Skeletal muscle cell (primary cell): ENCODE results near the gene NDE1.
"Not testable (repeated sequence)": the region's sequence is repeated elsewhere in the genome, so short reads cannot be mapped to it uniquely, and the experiment has no call there.

ENCODE experiments used
- DNase-seq: peaks from one replicate; pipeline ENCODE4 v3.0.0-alpha.2; 2010; ENCODE audit warnings: low read depth
- H3K4me3 ChIP-seq: 2 replicates; pipeline ENCODE4 v1.5.1; 2011; ENCODE audit warnings: low read depth, mild to moderate bottlenecking, control low read depth, low read length, moderate library complexity

The NDE1 gene, protein sequence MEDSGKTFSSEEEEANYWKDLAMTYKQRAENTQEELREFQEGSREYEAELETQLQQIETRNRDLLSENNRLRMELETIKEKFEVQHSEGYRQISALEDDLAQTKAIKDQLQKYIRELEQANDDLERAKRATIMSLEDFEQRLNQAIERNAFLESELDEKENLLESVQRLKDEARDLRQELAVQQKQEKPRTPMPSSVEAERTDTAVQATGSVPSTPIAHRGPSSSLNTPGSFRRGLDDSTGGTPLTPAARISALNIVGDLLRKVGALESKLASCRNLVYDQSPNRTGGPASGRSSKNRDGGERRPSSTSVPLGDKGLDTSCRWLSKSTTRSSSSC

GRCh38 chr16:15650019-15650697, at the start of gene NDE1:
TSS of gene NDE1 (plus strand) at chr16:15650245. CDS start at chr16:15664779, 14,534 bp downstream.
- peak within 1 kb of the TSS; percentile 79 for H3K4me3 ChIP-seq
- DNase-seq: peak; percentile 55

DNA sequence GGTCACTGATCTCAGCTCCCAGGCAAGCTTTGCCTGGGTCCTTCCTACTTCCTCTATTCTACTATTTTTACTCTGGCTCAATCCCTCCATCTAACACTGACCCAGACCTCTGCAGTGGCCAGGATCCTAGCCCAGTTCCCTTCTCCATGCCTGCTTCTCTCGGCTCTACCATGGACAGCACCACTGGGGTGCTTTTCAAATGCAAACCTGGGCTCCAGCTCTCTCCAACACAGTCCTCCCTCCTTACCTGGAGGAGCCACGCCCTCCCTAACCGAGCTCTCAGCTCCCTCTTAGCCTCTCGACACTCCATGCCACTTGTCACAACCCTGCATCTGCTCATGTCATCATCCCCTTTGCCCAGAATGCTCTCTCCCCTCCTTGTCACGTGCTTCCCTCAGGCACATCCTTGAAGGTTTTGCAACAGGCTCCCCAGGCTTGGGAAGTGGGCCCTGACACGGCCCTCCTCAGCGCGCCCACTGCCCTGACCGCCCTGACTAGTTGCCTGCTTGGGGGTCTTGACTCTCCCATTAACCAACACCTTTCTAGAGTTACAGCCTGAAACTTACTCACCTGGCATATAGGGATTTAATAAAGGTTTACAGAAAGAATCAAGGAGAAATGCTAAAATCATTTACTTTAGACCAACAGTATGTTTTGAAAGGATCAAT, 48.7 kb upstream of the NDE1 start:
- no peak overlapping the region for H3K4me3 ChIP-seq
- DNase-seq: no peak

GRCh38 chr16:15602285-15603044, 47.6 kb upstream of the NDE1 start:
- DNase-seq: no peak
- no peak overlapping the region for H3K4me3 ChIP-seq

- DNase-seq: no peak
- H3K4me3 ChIP-seq: no peak overlapping the region
Measured at GRCh38 chr16:15604460-15605440, 45.3 kb upstream of the NDE1 start.

- no peak overlapping the region for H3K4me3 ChIP-seq
- no peak for DNase-seq
Measured at GRCh38 chr16:15605839-15606517, 44.1 kb upstream of the NDE1 start.

- no peak overlapping the region for H3K4me3 ChIP-seq
- no peak for DNase-seq
Measured at GRCh38 chr16:15606518-15607220, 43.4 kb upstream of the NDE1 start.

- not testable (repeated sequence) for DNase-seq, H3K4me3 ChIP-seq
Measured at GRCh38 chr16:15607221-15607699, 42.8 kb upstream of the NDE1 start.

GRCh38 chr16:15607700-15608396, 42.2 kb upstream of the NDE1 start:
- DNase-seq: peak; percentile 17

DNA sequence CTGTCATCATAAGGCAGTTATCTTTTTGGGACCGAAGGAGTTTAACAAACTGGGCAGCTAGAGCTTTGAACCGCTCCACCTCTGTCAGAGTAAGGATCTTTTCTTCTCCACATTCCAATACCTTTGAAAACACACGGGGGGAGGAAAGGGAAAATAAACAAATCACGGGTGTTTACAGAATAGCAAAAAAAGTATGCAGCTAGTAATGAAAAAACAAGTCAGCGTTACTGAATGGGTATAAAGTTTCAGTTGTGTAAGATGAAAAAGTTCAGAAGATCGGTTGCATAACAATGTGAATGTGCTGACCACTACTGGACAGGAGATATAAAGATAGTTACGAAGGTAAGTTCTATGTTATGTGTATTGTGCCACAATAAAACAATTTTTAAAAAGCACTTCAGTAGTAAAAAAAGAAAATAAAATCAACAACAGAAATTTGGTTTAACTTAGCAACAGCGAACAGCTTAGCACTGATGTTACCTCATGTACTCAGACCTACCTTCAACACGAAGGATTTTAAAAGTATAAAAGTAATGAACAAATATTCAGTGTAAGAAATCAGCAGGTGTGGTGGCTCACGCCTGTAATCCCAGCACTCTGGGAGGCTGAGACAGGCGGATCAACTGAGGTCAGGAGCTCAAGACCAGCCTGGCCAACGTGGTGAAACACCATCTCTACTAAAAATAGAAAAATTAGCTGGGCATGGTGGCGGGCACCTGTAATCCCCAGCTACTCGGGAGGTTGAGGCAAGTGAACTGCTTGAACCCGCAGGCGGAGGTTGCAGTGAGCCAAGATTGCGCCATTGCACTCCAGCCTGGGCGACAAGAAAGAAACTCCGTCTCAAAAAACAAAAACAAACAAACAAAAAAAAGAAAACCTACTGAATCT, 41.4 kb upstream of the NDE1 start:
- no peak for DNase-seq

More at GRCh38 chr16:15607700-15608396, 42.2 kb upstream of the NDE1 start:
- no peak overlapping the region for H3K4me3 ChIP-seq

GRCh38 chr16:15609286-15609649, 40.8 kb upstream of the NDE1 start:
- DNase-seq: no peak
- H3K4me3 ChIP-seq: no peak overlapping the region

More for the DNA sequence above, 41.4 kb upstream of the NDE1 start:
- H3K4me3 ChIP-seq: no peak overlapping the region

GRCh38 chr16:15610369-15610871, 39.6 kb upstream of the NDE1 start:
- no peak for DNase-seq
- H3K4me3 ChIP-seq: no peak overlapping the region

GRCh38 chr16:15611610-15612009, 38.4 kb upstream of the NDE1 start:
- no peak overlapping the region for H3K4me3 ChIP-seq
- DNase-seq: no peak

- DNase-seq: no peak
- no peak overlapping the region for H3K4me3 ChIP-seq
Measured at GRCh38 chr16:15613676-15614075, 36.4 kb upstream of the NDE1 start.

GRCh38 chr16:15616012-15616411, 34.0 kb upstream of the NDE1 start:
- no peak for DNase-seq
- H3K4me3 ChIP-seq: no peak overlapping the region

DNA sequence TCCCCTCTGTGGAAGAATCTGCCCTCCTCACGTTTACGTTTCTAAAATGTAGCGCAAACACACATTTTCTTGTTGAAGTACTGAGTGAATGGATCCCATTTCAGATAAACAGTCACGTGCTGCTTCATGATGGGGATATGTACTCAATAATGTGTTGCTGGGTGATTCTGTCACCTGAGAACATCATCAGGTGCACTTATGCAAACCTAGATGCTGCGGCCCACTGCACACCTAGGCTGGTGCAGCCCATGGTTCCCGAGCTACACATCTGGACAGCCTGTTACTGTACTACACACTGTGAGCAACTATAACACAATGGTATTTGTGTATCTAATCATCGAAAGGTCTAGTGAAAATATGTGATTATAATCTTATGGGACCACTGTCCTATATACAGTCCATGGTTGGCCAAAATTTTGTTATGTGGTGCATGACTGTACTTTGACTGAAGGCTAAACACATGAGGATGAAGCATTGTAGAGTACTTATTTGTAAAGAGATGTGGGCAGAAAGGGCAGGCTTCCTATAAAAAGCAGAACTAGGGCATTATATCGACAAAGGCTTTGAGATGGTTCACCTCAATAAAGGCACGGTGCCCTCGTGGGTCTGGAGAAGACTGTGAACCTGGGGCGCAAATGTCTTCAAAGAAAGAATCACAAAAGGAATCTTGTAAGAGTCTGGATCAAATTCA, 33.4 kb upstream of the NDE1 start:
- H3K4me3 ChIP-seq: no peak overlapping the region
- DNase-seq: no peak
